ENCODE results near the gene ZNF335.
"Not testable (repeated sequence)": the region's sequence is repeated elsewhere in the genome, so short reads cannot be mapped to it uniquely, and the experiment has no call there.

Gene ZNF335

GRCh38 chr20:46000262-46000996, 28.4 kb upstream of the ZNF335 start:
- Histone ChIP-seq H3K9me3 (no peaks in the 10 kb centered on the region), H3K4me3 (no peak overlapping the region), H3K4me1 (no peaks in the 10 kb centered on the region), H3K27me3 (peaks cover 0 to 78% of the 10 kb centered on the region in 2 donors), H3K36me3 (no peaks in the 10 kb centered on the region), H3K27ac (no peak overlapping the region)
- intact Hi-C loops (cut with DNase I; ENCODE audit: low total_unique reads) = no loop called here
- DNase-seq = no peak
- TF ChIP-seq, protein P1, sequence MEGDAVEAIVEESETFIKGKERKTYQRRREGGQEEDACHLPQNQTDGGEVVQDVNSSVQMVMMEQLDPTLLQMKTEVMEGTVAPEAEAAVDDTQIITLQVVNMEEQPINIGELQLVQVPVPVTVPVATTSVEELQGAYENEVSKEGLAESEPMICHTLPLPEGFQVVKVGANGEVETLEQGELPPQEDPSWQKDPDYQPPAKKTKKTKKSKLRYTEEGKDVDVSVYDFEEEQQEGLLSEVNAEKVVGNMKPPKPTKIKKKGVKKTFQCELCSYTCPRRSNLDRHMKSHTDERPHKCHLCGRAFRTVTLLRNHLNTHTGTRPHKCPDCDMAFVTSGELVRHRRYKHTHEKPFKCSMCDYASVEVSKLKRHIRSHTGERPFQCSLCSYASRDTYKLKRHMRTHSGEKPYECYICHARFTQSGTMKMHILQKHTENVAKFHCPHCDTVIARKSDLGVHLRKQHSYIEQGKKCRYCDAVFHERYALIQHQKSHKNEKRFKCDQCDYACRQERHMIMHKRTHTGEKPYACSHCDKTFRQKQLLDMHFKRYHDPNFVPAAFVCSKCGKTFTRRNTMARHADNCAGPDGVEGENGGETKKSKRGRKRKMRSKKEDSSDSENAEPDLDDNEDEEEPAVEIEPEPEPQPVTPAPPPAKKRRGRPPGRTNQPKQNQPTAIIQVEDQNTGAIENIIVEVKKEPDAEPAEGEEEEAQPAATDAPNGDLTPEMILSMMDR (IDR thresholded peaks at IDR 0.05) = no peak

DNA sequence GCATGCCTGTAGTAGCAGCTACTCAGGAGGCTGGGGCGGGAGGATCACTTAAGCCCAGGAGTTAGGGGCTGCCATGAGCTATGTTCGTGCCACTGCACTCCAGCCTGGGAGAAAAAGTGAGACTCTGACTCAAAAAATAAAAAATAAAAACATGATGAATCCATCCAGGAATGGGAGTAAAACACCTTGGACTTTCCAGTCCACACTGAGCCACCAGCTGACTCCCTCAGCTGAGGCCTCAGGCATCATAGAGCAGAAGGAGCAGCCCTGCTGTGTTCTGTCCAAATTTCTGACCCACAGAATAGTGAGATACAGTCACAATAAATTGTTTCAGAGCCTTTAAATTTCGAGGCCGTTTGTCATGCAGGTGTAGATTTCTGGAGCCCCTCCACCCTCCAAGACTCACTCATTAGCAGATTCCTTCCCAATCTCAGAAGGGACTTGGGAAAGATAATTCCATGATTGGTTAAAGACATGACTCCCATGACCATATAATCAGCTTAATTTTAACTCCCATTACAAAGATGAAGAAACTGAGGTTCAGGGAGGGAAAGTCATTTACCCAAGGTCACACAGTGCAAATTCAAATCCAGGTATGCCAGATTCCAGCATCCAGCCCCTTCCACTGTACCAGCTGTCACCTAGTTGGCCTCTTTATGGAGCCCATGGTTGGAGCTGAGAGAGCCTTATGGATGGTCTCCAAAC, 27.7 kb upstream of the ZNF335 start:
- Histone ChIP-seq H3K27me3 (peaks cover 0 to 76% of the 10 kb centered on the region in 2 donors), H3K4me3 (no peak overlapping the region), H3K27ac (no peak overlapping the region), H3K4me1 (no peaks in the 10 kb centered on the region), H3K36me3 (no peaks in the 10 kb centered on the region), H3K9me3 (no peaks in the 10 kb centered on the region)
- TF ChIP-seq, protein P1 (IDR thresholded peaks at IDR 0.05) = no peak
- DNase-seq = no peak
- intact Hi-C loops (cut with DNase I; ENCODE audit: low total_unique reads) = no loop called here

- TF ChIP-seq, protein P1 (IDR thresholded peaks at IDR 0.05) = no peak
- intact Hi-C loops (cut with DNase I; ENCODE audit: low total_unique reads) = no loop called here
- no peaks in the 10 kb centered on the region for H3K9me3 ChIP-seq
- H3K27me3 ChIP-seq = peaks cover 0 to 72% of the 10 kb centered on the region in 2 donors
- H3K36me3 ChIP-seq = no peaks in the 10 kb centered on the region
- no peak overlapping the region for H3K27ac ChIP-seq
- H3K4me1 ChIP-seq = no peaks in the 10 kb centered on the region
- no peak overlapping the region for H3K4me3 ChIP-seq
- DNase-seq = no peak
These were observed 26.8 kb upstream of the ZNF335 start for GRCh38 chr20:45998761-45999160.

DNA sequence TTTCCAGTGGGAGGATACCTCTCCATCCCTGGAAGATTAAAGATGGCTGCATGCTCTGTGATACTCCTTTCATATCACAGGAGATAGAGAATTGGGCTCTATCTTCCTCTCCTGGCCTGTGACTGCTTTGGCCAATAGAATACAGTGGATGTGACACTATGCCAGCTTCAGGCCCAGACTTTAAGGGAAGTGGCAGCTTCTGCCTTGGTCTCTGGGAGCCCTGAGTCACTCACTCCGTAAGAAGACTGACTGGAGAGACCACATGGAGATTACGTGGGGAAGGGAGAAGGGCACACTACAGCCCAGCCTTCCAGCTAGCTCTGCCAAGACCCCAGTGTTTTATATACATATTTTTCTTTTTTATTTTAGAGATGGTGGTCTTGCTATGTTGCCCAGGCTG, 26.3 kb upstream of the ZNF335 start:
- peaks cover 0 to 72% of the 10 kb centered on the region in 2 donors for H3K27me3 ChIP-seq
- no peaks in the 10 kb centered on the region for H3K4me1 ChIP-seq
- H3K27ac ChIP-seq = no peak overlapping the region
- no peak for DNase-seq
- no peaks in the 10 kb centered on the region for H3K9me3 ChIP-seq
- H3K4me3 ChIP-seq = no peak overlapping the region
- intact Hi-C loops (cut with DNase I; ENCODE audit: low total_unique reads) = no loop called here
- TF ChIP-seq, protein P1 (IDR thresholded peaks at IDR 0.05) = no peak
- no peaks in the 10 kb centered on the region for H3K36me3 ChIP-seq

DNA sequence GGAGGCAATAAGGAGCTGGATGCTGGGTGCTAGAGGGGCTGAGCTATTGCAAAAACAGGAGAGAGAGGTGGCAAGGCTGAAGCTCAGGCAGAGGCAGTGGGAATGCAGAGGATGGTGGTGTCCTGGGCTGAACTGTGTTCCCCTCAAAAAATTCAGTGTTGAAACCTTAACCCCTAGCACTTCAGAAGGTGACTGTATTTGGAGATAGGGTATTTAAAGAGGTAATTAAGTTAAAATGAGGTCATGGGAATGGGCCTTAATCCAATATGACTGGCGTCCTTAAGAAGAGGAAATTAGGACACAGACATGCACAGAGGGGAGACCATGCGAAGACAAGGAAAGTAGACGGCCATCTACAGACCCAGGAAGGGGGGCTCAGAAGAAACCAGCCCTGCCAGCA, 25.2 kb upstream of the ZNF335 start:
- no peak overlapping the region for H3K4me3 ChIP-seq

GRCh38 chr20:45995495-45996097, 23.6 kb upstream of the ZNF335 start:
- H3K9me3 ChIP-seq; H3K36me3 ChIP-seq; intact Hi-C loops (cut with DNase I; ENCODE audit: low total_unique reads); DNase-seq; H3K4me3 ChIP-seq; H3K4me1 ChIP-seq; H3K27ac ChIP-seq: not testable (repeated sequence)
- H3K27me3 ChIP-seq = peaks cover 0 to 73% of the 10 kb centered on the region in 2 donors

More for the DNA sequence above, 25.2 kb upstream of the ZNF335 start:
- TF ChIP-seq, protein P1 (IDR thresholded peaks at IDR 0.05) = no peak
- Histone ChIP-seq H3K9me3 (no peaks in the 10 kb centered on the region), H3K27ac (no peak overlapping the region), H3K36me3 (no peaks in the 10 kb centered on the region), H3K4me1 (no peaks in the 10 kb centered on the region), H3K27me3 (peaks cover 0 to 72% of the 10 kb centered on the region in 2 donors)
- intact Hi-C loops (cut with DNase I; ENCODE audit: low total_unique reads) = no loop called here
- no peak for DNase-seq
